HG03066 (cell line): ENCODE results near the gene MYL10.

ENCODE experiments used
- ATAC-seq: cut with Tn5 transposase; IDR thresholded peaks from one replicate; pipeline ENCODE4 v1.9.1; 2021; ENCODE audit warnings: low read depth; ENCODE audit not compliant: unreplicated experiment

The MYL10 gene

GRCh38 chr7:101629171-101629570 lies at the start of gene MYL10:
MYL10 (minus strand) TSS chr7:101629296; CDS start chr7:101629118, 178 bp downstream.
- no peak for ATAC-seq

GRCh38 chr7:101678658-101679057 lies 49.6 kb upstream of the MYL10 start:
- no peak for ATAC-seq

GRCh38 chr7:101677797-101678479 lies 48.8 kb upstream of the MYL10 start:
- ATAC-seq, result no peak

GRCh38 chr7:101677391-101677790 lies 48.3 kb upstream of the MYL10 start:
- ATAC-seq, result no peak

- ATAC-seq, result no peak
Measured at GRCh38 chr7:101676956-101677355, 47.9 kb upstream of the MYL10 start.

- no peak for ATAC-seq
Measured at GRCh38 chr7:101676062-101676598, 47.0 kb upstream of the MYL10 start.

GRCh38 chr7:101674439-101674838 lies 45.3 kb upstream of the MYL10 start:
- ATAC-seq, result no peak

GRCh38 chr7:101673951-101674350 lies 44.9 kb upstream of the MYL10 start:
- ATAC-seq, result no peak

- ATAC-seq, result no peak
Measured at GRCh38 chr7:101673315-101673714, 44.2 kb upstream of the MYL10 start.

- no peak for ATAC-seq
Measured at GRCh38 chr7:101671371-101672356, 42.6 kb upstream of the MYL10 start.

- no peak for ATAC-seq
Measured at GRCh38 chr7:101669307-101669706, 40.2 kb upstream of the MYL10 start.

GRCh38 chr7:101668726-101669125 lies 39.6 kb upstream of the MYL10 start:
- ATAC-seq, result no peak

GRCh38 chr7:101667920-101668319 lies 38.8 kb upstream of the MYL10 start:
- no peak for ATAC-seq

GRCh38 chr7:101667399-101667798 lies 38.3 kb upstream of the MYL10 start:
- no peak for ATAC-seq

GRCh38 chr7:101666741-101667140 lies 37.6 kb upstream of the MYL10 start:
- ATAC-seq, result no peak

- ATAC-seq, result no peak
Measured at GRCh38 chr7:101666293-101666692, 37.2 kb upstream of the MYL10 start.

GRCh38 chr7:101664893-101665471 lies 35.9 kb upstream of the MYL10 start:
- no peak for ATAC-seq

GRCh38 chr7:101664436-101664835 lies 35.3 kb upstream of the MYL10 start:
- ATAC-seq, result no peak

GRCh38 chr7:101663747-101664146 lies 34.7 kb upstream of the MYL10 start:
- no peak for ATAC-seq

- no peak for ATAC-seq
Measured at GRCh38 chr7:101662447-101662998, 33.4 kb upstream of the MYL10 start.

GRCh38 chr7:101659706-101660105 lies 30.6 kb upstream of the MYL10 start:
- ATAC-seq, result no peak
